ENCODE data around the gene PKP2.

Gene PKP2

DNA sequence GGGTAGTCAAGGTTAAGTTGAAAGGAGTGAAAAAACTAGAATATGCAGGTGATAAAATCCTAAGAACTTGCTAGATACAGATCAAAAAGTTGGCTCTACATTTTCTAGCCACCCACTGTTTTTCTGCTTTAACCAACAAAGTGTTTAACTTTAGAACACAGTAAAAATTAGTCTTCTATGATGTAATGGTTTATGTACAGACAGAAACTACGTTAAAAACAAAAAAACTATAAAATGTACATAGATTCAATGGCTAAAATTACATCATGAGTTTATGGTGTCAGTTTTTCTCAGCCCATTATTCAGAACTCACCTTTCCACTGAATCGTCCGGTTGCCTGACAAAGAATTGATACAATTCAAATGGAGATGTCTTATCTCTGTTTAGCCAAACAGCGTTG is 143.0 kb downstream of the PKP2 start:
- DNase-seq, result no peak

DNA sequence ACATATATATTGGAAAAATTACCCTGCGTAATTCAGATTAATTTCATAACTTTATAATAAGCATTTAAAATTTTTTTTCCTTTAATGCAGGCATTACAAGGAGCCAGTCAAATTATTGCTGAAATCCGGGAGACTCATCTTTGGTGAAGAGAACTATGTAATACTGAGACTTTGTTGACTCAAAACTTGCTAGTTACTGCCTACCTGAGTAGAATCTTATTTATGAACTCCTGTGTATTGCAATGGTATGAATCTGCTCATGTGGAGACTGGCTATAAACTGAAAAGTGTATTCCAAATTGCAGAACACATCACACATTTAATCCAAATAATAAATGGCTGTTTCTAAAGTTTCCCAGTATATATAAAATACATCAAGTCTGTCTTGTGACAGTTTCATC is 153.3 kb downstream of the PKP2 start:
- DNase-seq, result no peak

GRCh38 chr12:32742133-32742532 is 154.4 kb downstream of the PKP2 start:
- no peak for DNase-seq
